ENCODE results near the gene OR10H2. TPM values are rescaled to one million over a fixed set of nuclear protein-coding genes. Genes with fewer than 3 reads are reported as not detected.

Gene OR10H2
- total RNA-seq, 2 donors from 2014 or later, result not detected

- no peaks in the 10 kb centered on the region for H3K36me3 Mint-ChIP-seq (ENCODE audit: low read depth)
- H3K27me3 Mint-ChIP-seq (ENCODE audit: insufficient read depth), result peaks cover 2% of the 10 kb centered on the region
- Histone ChIP-seq H3K4me3 (ENCODE audit: low read length) (no peak overlapping the region), H3K4me1 (ENCODE audit: control insufficient read depth, insufficient read depth, low read length) (no peaks in the 10 kb centered on the region), H3K27me3 (ENCODE audit: control insufficient read depth, insufficient read depth, low read length, poor library complexity, severe bottlenecking) (no peaks in the 10 kb centered on the region), H3K27ac (ENCODE audit: low read depth, low read length) (no peak overlapping the region), H3K9ac (ENCODE audit: extremely low read depth, low read length, poor library complexity, severe bottlenecking) (no peak overlapping the region), H3K36me3 (ENCODE audit: control insufficient read depth, insufficient read depth, low read length) (no peaks in the 10 kb centered on the region), H3K9me3 (ENCODE audit: control insufficient read depth, low read length) (peaks cover 68% of the 10 kb centered on the region)
- H3K9me3 Mint-ChIP-seq, result peaks cover 88% of the 10 kb centered on the region
- H3K4me1 Mint-ChIP-seq, result no peaks in the 10 kb centered on the region
- no peak for DNase-seq
- TF ChIP-seq CTCF (conservative IDR thresholded peaks at IDR 0.05), result no peak
- no peak overlapping the region for H3K27ac Mint-ChIP-seq
- no peak overlapping the region for H3K4me3 Mint-ChIP-seq
- 45 to 51% methylated on average over 5 to 8 of the region's 8 CpGs for WGBS, 2 experiments (ENCODE audit: insufficient coverage in 1 of 2, insufficient read length in 1 of 2)
Measured at GRCh38 chr19:15680478-15681322, 47.1 kb upstream of the OR10H2 start.

- H3K4me3 ChIP-seq (ENCODE audit: low read length), result no peak overlapping the region
- no peak overlapping the region for H3K4me3 Mint-ChIP-seq
- H3K9ac ChIP-seq (ENCODE audit: extremely low read depth, low read length, poor library complexity, severe bottlenecking), result no peak overlapping the region
- no peaks in the 10 kb centered on the region for H3K4me1 Mint-ChIP-seq
- WGBS, 2 experiments (ENCODE audit: insufficient coverage in 1 of 2, insufficient read length in 1 of 2), result 80 to 89% methylated on average over 6 to 10 of the region's 10 CpGs
- no peak for TF ChIP-seq CTCF (conservative IDR thresholded peaks at IDR 0.05)
- H3K27me3 ChIP-seq (ENCODE audit: control insufficient read depth, insufficient read depth, low read length, poor library complexity, severe bottlenecking), result no peaks in the 10 kb centered on the region
- no peak for DNase-seq
- no peak overlapping the region for H3K27ac Mint-ChIP-seq
- peaks cover 2% of the 10 kb centered on the region for H3K27me3 Mint-ChIP-seq (ENCODE audit: insufficient read depth)
- H3K36me3 ChIP-seq (ENCODE audit: control insufficient read depth, insufficient read depth, low read length), result no peaks in the 10 kb centered on the region
- H3K9me3 Mint-ChIP-seq, result peaks cover 98% of the 10 kb centered on the region
- H3K27ac ChIP-seq (ENCODE audit: low read depth, low read length), result no peak overlapping the region
- no peaks in the 10 kb centered on the region for H3K4me1 ChIP-seq (ENCODE audit: control insufficient read depth, insufficient read depth, low read length)
- H3K36me3 Mint-ChIP-seq (ENCODE audit: low read depth), result no peaks in the 10 kb centered on the region
- H3K9me3 ChIP-seq (ENCODE audit: control insufficient read depth, low read length), result peaks cover 88% of the 10 kb centered on the region
Measured at GRCh38 chr19:15683411-15683810, 44.4 kb upstream of the OR10H2 start.

GRCh38 chr19:15684828-15685227, 43.0 kb upstream of the OR10H2 start:
- Mint-ChIP-seq H3K4me1 (no peaks in the 10 kb centered on the region), H3K27ac (no peak overlapping the region), H3K4me3 (no peak overlapping the region), H3K36me3 (ENCODE audit: low read depth) (no peaks in the 10 kb centered on the region), H3K9me3 (peaks cover 98% of the 10 kb centered on the region), H3K27me3 (ENCODE audit: insufficient read depth) (no peaks in the 10 kb centered on the region)
- Histone ChIP-seq H3K36me3 (ENCODE audit: control insufficient read depth, insufficient read depth, low read length) (no peaks in the 10 kb centered on the region), H3K4me3 (ENCODE audit: low read length) (no peak overlapping the region), H3K27ac (ENCODE audit: low read depth, low read length) (no peak overlapping the region), H3K27me3 (ENCODE audit: control insufficient read depth, insufficient read depth, low read length, poor library complexity, severe bottlenecking) (no peaks in the 10 kb centered on the region), H3K9me3 (ENCODE audit: control insufficient read depth, low read length) (peaks cover 84% of the 10 kb centered on the region), H3K9ac (ENCODE audit: extremely low read depth, low read length, poor library complexity, severe bottlenecking) (no peak overlapping the region), H3K4me1 (ENCODE audit: control insufficient read depth, insufficient read depth, low read length) (no peaks in the 10 kb centered on the region)
- WGBS, 2 experiments (ENCODE audit: insufficient coverage in 1 of 2, insufficient read length in 1 of 2), result 62 to 82% methylated on average over 2 to 9 of the region's 9 CpGs
- DNase-seq, result no peak
- no peak for TF ChIP-seq CTCF (conservative IDR thresholded peaks at IDR 0.05)
